ENCODE results near the gene CRIP3.

Gene CRIP3

DNA sequence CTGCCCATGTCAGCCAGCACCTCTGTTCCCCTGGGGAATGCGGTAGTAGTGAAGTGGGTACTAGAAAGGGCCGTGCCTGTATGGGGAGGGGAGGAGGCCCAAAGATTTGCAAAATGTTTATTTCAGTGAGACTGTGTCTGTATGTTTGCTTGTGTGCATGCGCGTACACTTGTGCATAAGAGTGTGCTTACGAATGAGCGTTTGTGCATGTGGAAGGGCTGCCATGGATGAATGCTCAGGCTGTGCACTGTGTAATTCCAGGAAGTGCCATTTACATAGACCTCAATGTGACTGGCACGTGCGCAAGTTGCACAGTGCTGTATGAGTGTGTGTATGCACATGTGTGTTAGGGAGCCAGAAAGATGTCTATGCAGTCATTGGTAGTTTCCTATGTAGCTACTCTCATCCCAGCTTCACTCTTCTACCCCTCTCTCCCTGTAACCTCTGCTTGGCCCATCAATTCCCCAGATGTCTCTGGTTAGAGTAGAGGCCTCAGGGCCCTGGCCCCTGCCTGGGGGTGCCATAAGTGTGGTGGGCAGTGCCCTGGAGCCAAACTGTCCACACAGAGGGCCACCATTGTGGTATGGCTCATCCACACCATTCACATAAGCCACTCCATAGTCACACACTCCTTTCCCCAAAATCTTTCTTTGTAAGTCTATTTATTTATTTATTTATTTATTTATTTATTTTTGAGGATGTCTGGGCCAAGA lies 37.4 kb downstream of the CRIP3 start:
- DNase-seq = no peak

DNA sequence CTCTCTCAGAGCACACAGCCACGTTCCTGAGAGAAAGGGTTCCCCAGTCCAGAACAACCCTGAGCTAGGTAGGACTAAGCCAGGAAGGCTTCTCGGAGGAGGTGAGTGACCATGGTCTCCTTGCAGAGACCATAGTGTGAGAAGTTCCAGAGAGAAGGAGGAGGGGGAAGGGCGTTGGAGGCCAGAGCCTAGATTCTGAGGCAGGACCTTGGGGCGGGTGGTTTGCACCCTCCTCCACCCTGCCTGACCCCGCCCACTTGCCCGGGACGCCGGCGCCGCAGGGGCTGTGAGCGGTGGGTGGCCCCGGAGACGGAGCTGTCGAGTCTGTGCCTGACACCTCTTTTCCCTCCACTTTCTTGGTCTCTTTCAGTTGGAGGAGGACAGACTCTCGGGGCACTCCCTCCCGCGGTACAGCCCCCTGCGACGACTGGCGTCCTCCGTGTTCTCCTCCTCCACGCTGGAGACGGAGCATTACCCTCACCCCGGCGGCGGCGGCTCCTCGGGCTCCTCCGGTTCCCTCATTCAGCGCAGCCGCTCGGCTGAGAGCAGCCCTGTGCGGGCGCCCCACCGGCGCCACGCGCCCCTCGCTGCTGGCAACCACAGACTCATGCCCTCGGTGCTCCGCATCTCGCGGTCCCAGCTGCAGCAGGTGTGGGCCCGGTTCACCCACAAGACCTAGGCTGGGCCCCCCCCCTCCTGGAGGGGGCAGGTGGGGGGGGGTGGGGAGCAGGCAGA lies 39.2 kb downstream of the CRIP3 start:
- DNase-seq = peak; percentile 44

DNA sequence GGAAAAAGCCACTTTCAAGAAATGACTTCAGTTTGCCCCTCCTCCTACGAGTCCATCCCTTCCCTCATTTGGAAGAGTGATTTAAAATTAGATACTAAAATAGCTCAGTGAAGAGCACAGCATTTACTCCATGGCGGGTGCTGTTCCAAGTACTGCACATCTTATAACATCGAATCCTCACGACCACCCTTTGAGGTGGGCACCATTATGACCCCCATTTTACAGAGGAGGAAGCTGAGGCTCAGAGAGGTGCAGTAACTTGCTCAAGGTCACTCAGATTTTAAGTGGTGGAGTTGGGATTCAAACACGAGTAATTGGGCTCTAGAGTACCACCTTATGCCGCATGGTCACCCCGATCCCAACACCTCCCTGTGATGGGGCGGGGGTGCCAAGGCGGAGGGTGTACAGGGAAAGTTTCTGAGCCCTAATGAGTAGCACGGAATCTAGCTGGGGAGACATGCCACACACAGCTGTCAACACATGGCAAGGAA lies 39.8 kb downstream of the CRIP3 start:
- no peak for DNase-seq

DNA sequence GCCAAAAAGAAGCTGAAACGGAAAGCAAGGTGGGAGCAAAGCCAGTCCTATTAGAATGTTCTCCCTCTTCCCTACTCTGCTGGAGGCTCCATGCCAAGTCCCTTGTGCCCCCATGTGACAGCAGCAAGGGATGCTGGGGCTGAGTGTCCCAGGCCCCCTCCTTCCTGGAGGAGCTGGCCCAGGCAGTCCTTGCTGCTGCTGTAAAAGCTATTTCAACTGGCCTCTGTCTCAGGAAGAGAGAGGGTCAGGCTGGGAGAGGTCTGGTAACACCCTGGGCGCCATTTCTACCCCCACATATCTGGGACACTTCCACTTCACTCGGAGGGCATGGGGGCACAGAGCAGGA lies 40.3 kb downstream of the CRIP3 start:
- no peak for DNase-seq

DNA sequence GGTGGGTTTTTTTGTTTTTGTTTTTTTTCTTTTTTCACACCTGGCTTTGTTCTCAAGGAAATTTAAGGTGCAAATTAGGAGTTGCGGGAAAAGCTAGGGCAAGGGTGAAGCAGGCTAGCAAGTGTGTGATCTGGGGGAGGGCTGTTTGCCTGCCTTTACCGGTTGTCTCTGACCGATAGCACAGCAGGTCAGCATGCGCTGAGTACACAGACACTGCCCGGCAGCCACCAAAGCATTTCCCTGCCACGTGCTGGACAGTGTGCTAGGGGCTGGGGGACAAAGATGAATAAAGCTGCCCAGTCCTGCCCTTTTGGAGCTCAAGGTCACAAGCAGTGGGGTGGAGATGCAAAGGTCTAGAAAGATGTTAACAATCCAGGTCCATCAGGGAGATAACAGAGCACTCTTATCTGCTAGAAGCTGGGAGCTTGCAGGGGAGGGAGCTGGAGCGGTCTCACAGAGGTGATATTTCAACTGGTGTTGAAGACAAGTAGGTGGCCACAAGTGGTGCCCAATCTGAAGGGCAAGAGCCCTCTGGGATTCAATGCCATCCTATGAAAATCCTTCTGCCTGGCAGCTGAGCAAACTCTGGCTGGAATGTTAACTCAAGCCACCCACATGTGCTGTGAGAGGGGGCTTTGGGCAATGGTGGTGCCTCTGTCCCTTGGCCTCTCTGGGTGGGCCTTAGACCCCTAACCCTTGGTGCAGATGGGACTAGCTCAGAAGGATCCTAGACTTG lies 40.8 kb downstream of the CRIP3 start:
- DNase-seq = no peak

DNA sequence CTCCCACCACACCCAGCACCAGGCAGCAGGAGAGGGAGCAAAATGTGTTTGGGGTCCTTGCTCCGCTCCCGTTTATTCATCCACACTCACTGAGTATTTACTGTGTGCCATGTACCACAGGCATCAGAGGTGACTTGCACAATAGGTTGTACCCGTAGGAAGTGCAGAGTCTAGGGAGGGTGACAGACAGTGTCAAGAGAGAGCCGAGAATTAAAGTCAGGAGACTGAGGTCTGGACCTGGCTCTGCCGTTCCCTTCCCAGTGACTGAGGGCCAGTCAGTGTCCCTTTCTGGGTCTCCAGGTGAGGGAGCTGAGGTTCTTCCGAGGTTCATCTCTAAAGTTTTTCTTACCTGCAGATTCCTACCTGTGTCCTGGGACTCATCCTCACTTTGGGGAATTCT lies 43.1 kb downstream of the CRIP3 start:
- no peak for DNase-seq

DNA sequence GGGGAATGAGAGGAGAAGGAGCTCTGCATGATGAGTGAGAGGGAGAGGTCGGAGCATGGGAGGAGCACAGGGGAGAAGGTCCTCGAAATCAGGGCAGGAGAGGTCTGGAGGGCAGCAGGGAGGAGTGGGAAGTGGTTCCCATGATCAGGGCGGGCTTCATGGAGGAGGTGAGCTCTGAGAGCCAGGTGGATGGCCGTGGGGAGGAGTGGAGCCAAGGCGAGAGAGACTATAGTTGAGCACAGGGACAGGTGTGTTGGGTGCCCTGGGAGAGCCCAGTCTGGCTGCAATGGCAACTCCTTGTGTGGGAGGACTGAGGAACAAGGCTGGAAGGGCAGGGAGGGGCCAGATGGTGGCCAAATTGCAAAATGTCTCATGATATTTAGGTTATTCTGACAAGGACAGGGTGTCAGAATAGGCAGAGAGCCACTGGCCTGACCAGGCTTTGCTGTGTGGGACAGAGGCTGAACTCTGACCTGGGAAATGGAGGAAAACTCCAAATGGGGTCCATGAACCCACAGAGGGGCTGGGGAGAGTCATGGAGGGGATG lies 44.0 kb downstream of the CRIP3 start:
- DNase-seq = no peak

DNA sequence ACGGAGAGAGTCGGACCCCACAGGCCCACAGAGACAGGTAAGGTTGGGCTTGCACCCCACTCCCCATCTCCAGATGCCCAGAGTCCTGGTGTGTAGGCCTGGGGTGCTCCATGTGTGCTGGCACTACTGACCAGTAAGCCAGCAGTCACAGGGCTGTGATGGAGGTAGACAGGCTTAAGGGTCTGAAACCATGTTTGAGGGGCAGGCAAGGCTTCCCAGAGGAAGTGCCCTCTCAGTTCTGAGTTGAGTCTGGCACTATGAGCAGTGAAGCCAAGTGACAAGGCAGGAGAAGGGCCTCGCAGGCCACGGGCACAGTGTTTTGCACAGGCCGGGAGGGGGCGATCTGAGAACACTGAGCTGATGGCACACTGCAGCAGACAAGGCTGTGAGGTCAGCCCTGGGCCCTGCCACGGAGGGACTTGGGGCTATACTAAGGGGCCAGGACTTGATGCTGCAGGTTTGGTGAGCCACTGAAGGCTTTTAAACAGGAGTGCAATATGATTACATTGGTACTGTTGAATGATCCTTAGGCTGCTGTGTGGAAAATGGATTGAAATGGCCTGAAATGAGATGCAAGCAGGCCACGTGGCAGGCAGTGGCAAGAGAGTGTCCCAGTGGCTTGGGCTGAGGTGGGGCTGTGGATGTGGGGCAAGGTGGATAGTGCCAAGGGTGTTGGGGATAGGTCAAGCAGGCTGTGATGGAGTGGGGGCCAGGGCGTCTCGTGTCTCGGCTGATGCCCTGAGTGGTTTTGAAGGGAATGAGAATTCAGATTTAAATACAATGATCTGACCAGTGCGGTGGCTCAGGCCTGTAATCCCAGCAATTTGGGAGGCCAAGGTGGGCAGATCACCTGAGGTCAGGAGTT lies 45.1 kb downstream of the CRIP3 start:
- peak; percentile 86 for DNase-seq

DNA sequence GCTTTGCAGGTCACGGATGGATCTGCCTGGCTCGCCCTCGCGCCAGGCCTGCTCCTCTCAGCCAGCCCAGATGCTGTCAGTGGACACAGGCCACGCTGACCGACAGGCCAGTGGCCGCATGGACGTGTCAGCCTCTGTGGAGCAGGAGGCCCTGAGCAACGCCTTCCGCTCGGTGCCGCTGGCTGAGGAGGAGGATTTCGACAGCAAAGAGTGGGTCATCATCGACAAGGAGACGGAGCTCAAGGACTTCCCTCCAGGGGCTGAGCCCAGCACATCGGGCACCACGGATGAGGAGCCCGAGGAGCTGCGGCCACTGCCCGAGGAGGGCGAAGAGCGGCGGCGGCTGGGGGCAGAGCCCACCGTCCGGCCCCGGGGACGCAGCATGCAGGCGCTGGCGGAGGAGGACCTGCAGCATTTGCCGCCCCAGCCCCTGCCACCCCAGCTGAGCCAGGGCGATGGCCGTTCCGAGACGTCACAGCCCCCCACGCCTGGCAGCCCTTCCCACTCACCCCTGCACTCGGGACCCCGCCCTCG lies 45.8 kb downstream of the CRIP3 start:
- no peak for DNase-seq

DNA sequence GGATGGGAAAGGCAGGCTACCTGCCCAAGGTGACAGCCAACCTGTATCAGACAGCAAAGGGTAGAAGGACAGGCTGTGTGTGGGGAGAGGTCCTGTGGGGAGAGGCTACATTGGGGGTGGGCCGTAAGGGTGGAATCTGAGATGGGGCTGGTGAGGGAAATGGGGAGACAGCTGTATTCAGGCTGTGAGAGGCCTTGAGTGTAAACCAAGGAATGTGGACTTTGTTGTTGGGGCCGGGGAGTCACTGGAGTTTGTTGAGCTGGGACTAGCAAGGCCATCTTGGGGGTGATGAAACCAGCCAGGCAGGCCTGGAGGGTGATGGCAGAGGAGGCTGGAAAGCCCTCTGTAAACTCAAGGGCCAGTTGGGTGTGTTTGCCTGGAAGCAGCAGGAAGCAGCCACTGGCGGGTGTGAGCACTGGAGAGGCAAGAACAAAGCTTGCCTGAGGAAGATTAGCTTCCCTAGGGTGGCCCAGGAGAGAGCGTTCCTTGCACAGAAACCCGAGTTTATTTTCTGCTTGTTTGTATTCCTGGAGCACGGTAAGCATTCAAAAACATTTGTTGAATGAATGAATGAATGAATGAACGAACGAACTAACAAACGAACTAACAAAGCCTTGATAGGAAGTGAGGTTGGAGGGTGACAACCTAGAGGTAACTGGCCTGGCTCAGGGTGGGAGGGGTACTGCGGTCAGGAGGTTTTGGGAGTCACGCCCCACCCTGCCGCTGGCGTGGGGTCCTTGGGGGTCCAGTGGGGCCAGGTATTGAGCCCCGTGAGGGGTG lies 46.4 kb downstream of the CRIP3 start:
- DNase-seq = no peak

DNA sequence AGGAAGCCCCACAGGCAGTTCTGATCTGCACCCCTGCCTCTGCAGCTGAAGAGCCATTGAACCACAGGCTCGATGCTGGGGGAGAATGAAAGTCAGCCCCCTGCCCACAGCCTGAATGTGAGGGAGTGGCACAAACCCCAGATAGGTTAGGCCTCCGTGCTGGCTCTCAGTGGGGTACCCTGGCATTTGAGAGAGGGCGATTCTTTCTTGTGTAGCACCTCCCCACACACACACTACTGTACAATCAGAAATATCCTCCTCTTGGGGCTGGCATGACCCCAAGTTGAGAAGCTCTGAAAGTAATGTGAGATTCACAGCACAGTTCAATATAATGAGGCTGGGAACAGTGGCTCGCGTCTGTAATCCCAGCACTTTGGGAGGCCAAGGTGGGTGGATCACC lies 47.4 kb downstream of the CRIP3 start:
- no peak for DNase-seq

DNA sequence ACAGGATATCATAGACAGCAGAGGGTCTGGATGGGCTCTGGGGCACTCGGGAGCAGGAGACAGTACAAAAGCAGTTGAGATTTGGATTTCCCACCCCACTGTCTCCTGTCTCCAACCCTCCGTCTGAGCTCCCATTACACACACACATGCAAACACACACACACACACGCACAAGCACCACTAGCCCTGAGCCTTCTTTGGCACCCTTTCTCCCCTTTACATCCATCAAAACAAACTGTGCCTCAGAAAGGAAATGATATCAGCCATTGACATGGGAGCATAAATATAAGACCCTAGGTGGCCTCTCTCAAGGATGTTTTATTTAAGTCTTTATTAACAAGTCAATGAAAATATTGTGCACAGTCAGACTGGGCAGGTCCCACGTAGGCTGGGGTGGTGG lies 47.8 kb downstream of the CRIP3 start:
- no peak for DNase-seq

DNA sequence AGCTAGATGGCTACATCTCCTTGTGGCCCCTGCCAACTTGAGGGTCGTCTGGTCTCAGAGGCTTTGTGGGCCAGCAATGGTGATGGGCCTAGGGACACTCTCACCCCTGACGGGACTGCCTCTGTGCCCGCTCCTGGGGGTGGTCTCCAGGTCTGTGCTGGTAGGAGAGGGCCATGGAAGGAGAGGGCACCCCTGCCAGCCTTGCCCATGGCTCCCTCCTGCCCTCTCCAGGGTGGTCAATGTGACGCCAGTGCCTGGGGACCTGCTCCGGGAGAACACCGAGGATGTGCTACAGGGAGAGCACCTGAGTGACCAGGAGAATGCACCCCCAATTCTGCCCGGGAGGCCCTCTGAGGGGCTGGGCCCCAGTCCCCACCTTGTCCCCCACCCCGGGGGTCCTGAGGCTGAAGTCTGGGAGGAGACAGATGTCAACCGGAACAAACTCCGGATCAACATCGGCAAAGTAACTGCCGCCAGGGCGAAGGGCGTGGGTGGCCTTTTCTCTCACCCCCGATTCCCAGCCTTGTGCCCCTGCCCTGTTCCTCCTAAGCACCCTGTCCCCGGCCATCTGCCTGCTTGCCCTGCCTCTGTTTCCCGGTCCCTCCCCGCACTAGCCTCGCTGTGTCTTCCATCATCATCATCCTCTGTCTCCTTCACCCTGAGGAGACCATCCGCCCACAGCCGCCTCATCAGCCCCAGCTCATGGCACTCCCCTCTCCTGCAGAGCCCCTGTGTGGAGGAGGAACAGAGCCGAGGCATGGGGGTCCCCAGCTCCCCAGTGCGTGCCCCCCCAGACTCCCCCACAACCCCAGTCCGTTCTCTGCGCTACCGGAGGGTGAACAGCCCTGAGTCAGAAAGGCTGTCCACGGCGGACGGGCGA lies 49.6 kb downstream of the CRIP3 start:
- DNase-seq = no peak

DNA sequence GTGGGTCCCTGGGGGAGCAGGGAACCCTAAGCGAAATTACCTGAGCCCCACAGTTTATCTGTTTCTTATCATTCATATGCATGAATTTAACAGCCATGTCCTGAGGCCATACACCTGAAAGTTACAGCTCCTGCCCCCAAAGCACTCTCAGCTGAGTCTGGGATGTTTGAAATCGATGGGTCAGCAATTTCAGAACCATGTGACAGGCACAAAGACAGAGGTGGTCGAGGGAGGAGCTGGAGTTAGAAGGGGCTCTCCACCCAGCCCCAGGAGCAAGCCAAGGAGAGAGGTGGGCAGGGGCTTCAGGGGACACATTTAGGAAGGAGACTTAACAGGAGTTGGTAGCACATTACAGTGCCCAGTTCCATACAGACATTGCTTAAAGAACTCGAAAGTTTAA lies 50.4 kb downstream of the CRIP3 start:
- no peak for DNase-seq

DNA sequence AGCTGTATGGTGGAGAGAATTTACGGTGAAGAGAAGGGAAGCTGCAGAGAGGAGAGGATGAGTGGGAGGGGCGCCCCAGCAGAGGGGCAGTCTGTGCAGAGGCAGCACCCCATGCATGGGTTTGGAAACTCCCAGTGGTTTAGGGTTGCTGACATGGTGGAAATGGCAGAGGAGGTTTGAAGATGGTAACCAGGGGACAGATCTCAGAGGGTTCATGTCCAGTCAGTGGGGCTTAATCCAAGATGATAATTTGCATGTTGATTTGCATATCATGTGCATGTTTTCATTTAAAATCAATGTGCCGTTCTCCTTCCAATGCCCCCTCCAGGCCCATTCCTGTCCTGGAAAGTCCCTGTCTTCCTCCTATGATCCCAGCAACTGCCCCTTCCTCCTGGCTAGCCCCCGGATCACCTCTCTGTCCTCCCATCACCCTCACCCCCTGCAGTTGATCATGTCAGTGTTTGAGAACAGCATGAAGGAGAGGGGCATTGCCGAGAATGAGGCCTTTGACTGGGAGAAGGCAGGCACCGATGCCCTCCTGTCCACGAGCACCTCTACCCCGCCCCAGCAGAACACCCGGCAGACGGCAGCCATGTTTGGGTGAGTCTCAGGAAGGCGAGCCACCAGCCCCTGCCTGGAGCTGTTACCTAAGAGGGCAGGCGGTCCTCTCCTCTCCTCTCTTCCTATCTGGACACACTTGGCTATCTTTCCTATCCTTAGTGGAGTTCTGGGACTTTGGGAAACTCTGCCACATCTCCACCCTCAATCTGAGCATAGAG lies 51.1 kb downstream of the CRIP3 start:
- DNase-seq = peak; percentile 25

DNA sequence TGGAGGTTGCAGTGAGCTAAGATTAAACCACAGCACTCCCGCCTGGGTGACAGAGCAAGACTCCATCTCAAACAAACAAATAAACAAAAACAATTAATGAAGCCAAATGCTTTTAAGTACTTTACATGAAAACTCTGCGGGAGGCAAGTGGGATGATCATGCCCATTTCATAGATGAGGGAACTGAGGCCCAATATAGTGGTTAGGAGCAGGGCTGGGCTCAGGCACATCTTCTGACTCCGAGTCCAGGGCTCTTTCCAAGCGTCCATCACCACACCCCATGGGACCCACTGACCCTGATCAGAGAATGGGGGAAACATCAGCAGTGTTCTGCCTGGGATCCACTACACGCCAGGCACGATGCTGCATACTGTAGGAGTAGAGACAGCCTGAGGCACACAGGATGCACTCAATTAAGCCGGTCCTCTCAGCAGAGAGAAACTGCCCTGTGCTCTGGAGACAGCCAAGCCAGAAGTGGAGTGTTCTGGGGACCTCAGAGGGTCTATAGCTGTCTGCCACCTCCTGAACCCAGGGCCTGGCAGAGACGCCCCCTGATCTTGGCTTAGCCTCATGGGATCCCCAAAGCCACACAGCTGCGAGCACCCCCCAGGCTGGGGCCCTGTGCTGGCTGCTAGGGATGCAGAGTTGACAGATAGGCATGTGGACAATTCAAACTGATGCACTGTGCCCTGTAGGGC lies 51.8 kb downstream of the CRIP3 start:
- no peak for DNase-seq
